ENCODE data around the gene RABEP2.
"Not testable (repeated sequence)": the region's sequence is repeated elsewhere in the genome, so short reads cannot be mapped to it uniquely, and the experiment has no call there.

Gene RABEP2

DNA sequence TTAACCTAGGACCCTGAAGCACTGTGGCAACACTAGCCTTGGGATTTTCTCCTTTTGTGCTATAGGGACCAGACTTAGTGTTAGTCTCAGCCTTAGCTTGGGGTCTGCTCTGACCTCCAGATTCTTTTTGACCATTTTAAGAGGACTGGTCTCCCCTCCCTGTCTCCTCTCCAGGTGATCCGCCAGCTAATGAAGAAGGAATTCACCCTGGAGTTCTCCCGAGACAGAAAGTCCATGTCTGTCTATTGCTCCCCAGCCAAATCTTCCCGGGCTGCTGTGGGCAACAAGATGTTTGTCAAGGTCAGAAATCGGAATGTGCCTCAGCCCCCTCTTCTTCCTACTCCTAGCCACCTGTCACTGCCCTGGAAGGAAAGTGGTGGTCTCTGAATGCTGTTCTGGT lies 27.2 kb downstream of the RABEP2 start:
- H3K4me3 ChIP-seq: no peak overlapping the region
- H3K27ac ChIP-seq: no peak overlapping the region
- H3K9me3 ChIP-seq: no peaks in the 10 kb centered on the region
- DNase-seq: no peak
- intact Hi-C loops (cut with DNase I; ENCODE audit: low total_unique reads): no loop called here
- TF ChIP-seq, protein P1, sequence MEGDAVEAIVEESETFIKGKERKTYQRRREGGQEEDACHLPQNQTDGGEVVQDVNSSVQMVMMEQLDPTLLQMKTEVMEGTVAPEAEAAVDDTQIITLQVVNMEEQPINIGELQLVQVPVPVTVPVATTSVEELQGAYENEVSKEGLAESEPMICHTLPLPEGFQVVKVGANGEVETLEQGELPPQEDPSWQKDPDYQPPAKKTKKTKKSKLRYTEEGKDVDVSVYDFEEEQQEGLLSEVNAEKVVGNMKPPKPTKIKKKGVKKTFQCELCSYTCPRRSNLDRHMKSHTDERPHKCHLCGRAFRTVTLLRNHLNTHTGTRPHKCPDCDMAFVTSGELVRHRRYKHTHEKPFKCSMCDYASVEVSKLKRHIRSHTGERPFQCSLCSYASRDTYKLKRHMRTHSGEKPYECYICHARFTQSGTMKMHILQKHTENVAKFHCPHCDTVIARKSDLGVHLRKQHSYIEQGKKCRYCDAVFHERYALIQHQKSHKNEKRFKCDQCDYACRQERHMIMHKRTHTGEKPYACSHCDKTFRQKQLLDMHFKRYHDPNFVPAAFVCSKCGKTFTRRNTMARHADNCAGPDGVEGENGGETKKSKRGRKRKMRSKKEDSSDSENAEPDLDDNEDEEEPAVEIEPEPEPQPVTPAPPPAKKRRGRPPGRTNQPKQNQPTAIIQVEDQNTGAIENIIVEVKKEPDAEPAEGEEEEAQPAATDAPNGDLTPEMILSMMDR (IDR thresholded peaks at IDR 0.05): no peak
- no peaks in the 10 kb centered on the region for H3K4me1 ChIP-seq
- no peaks in the 10 kb centered on the region for H3K27me3 ChIP-seq
- H3K36me3 ChIP-seq: peaks cover 0 to 6% (median 0%) of the 10 kb centered on the region in 3 donors

DNA sequence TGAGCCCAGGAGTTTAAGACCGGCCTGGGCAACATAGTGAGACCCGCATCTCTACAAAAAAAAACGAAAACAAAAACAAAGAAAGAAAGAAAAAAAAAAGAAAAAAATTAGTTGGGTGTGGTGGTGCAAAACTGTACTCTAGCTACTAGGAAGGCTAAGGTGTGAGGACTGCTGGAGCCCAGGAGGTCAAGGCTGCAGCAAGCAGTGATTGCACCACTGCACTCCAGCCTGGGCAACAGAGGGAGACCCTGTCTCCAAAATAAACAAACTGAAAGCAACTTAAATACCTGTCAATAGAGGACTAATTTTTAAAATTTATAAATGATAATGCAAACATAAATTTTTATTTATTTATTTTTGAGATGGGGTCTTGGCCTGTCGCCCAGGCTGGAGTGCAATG lies 29.4 kb downstream of the RABEP2 start:
- intact Hi-C loops (cut with DNase I; ENCODE audit: low total_unique reads): no loop called here
- H3K9me3 ChIP-seq: no peaks in the 10 kb centered on the region
- H3K36me3 ChIP-seq: peaks cover 0 to 6% (median 0%) of the 10 kb centered on the region in 3 donors
- H3K4me1 ChIP-seq: no peaks in the 10 kb centered on the region
- no peak for DNase-seq
- no peak overlapping the region for H3K27ac ChIP-seq
- TF ChIP-seq, protein P1 (IDR thresholded peaks at IDR 0.05): no peak
- no peaks in the 10 kb centered on the region for H3K27me3 ChIP-seq
- no peak overlapping the region for H3K4me3 ChIP-seq

DNA sequence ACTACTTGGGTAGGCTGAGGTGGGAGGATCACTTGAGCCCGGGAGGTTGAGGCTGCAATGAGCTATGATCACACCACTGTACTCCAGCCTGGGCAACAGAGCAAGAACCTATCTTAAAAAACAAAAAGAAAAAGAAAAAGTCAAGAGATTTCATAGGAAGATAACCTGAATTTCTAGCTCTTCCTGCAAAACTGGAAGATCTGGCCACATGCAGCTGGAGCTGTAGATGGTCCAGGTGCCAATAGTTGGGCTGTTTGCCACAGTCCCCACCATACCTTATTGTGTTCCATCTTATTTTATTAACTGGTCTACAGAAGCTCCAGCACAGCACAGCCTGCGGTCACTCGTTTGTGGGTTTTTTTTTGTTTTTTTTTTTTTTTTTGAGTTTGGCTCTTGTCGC lies 31.7 kb downstream of the RABEP2 start:
- intact Hi-C loops (cut with DNase I; ENCODE audit: low total_unique reads): no loop called here
- TF ChIP-seq, protein P1 (IDR thresholded peaks at IDR 0.05): no peak
- Histone ChIP-seq H3K4me1 (no peaks in the 10 kb centered on the region), H3K9me3 (no peaks in the 10 kb centered on the region), H3K4me3 (no peak overlapping the region), H3K27ac (no peak overlapping the region), H3K27me3 (no peaks in the 10 kb centered on the region), H3K36me3 (peaks cover 0 to 5% (median 0%) of the 10 kb centered on the region in 3 donors)
- no peak for DNase-seq

DNA sequence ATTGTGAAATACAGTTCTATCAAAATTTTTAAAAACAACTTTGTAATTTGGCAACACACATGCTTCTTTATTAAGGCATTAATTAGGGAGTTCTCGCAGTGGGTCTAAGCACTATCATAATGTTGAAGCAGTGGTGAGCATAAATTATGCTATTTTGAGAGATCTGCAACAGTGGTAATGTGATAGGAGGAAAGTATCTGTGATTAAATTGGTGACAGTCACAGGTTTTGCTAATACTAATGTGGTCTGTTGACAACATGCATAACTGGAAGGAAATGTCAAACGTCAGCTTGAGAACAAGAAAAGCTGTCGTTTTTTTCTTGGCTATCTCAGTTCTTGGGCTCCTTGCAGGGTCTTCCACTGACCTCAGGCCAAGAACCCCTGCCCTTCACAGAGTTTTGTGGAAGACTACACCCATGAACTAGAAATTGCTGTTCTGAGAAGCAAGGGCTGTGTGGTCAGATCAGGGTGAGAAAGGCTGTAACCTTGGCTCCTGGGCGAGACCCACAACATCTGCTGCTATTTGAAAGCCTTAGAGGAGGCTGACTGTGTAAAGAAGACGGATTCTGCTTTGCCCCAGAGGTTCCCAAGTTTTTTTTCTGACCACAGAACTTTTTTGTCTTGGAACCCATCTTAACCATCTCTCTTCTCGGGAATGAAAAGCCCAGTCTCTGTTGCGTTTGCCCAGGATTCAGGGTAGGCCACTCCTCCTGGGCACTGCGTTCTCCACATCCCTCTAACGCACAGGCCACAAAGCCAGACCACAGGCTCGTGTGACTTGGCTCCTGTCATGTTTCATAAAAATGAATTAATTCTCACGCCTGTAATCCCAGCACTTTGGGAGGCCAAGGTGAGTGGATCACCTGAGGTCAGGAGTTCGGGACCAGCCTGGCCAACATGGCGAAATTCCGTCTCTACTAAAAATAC lies 32.8 kb downstream of the RABEP2 start:
- DNase-seq: no peak
- intact Hi-C loops (cut with DNase I; ENCODE audit: low total_unique reads): no loop called here
- H3K27ac ChIP-seq: no peak overlapping the region
- H3K4me3 ChIP-seq: no peak overlapping the region
- no peaks in the 10 kb centered on the region for H3K27me3 ChIP-seq
- no peaks in the 10 kb centered on the region for H3K4me1 ChIP-seq
- no peaks in the 10 kb centered on the region for H3K36me3 ChIP-seq
- TF ChIP-seq, protein P1 (IDR thresholded peaks at IDR 0.05): no peak
- no peaks in the 10 kb centered on the region for H3K9me3 ChIP-seq

DNA sequence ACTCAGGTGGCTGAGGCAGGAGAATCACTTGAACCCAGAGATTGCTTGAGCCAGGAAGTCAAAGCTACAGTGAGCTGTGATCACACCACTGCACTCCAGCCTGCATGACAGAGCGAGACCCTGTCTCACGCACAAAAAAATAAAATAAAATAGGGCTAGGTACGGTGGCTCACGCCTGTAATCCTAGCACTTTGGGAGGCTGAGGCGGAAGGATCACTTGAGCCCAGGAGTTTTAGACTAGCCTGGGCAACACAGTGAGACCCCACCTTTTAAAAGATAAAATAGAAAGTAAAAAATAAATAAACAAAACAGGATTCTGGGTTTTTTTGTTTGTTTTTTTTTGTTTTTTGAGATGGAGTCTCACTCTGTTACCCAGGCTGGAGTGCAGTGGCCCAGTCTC lies 34.7 kb downstream of the RABEP2 start:
- H3K27me3 ChIP-seq; H3K9me3 ChIP-seq; H3K4me1 ChIP-seq; intact Hi-C loops (cut with DNase I; ENCODE audit: low total_unique reads); H3K36me3 ChIP-seq; H3K27ac ChIP-seq; DNase-seq; H3K4me3 ChIP-seq: not testable (repeated sequence)

DNA sequence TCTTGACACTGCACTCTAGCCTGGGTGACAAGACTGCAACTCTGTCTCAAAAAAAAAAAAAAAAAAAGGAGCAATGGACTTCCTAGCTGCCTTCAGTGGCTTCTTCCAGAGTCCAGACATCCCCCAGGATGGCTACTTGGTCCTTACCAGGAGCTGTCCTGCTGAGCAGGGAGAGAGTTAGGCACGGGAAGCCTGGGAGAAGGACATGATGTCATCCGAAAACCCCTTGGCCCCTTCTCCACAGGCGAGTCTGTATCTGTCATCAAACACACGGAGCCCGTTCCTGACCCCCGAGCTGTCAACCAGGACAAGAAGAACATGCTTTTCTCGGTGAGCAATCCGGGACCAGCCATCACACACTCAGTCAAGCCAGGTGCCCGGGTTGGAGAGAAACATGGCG lies 38.1 kb downstream of the RABEP2 start:
- Histone ChIP-seq H3K36me3 (no peaks in the 10 kb centered on the region), H3K27me3 (peaks cover 0 to 15% of the 10 kb centered on the region in 2 donors), H3K27ac (no peak overlapping the region), H3K4me1 (no peaks in the 10 kb centered on the region), H3K9me3 (no peaks in the 10 kb centered on the region), H3K4me3 (no peak overlapping the region)
- intact Hi-C loops (cut with DNase I; ENCODE audit: low total_unique reads): no loop called here
- no peak for DNase-seq
- TF ChIP-seq, protein P1 (IDR thresholded peaks at IDR 0.05): no peak
